ENCODE results near the gene PITX1.

DNA sequence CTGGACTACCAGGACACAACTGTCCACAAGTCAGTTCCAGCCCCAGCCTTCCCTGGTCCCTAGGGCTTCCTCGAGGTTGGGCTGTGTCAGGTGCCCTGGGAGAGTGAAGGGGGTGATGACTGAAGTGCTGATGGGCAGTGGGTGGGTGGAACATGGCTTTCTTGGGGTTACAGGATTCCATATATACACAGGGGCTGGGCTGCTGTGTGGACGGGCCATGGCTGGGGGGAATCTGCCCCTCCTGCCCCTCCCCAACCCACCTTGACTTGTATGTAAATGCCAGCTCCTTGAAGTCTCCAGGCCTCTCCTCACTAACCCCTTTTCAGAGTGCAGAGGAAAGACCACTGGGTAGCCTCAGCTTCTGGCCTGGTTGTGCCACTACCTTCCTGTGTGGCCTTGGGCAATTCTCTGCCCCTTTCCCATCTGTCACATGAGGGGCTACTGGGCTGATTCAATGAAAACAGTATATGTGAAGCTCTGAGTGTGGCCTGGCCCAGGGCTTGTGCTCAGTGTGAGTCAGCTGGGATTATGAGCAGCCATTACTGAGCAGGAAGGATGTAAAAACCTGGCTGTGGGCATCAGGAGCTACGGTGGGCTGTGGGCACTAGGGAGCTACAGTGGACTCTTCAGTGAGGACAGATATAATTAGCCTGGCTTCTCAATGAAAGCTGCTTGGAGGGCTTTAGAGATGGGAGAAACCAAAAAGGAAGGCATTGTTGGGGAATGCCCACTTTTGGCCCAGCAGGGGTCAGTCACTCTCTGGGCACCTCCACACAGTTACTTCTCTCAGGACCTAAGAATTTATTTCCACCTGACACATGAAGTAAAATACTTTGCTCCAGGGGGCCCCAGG, 23.3 kb downstream of the PITX1 start:
- TF ChIP-seq, protein P1, sequence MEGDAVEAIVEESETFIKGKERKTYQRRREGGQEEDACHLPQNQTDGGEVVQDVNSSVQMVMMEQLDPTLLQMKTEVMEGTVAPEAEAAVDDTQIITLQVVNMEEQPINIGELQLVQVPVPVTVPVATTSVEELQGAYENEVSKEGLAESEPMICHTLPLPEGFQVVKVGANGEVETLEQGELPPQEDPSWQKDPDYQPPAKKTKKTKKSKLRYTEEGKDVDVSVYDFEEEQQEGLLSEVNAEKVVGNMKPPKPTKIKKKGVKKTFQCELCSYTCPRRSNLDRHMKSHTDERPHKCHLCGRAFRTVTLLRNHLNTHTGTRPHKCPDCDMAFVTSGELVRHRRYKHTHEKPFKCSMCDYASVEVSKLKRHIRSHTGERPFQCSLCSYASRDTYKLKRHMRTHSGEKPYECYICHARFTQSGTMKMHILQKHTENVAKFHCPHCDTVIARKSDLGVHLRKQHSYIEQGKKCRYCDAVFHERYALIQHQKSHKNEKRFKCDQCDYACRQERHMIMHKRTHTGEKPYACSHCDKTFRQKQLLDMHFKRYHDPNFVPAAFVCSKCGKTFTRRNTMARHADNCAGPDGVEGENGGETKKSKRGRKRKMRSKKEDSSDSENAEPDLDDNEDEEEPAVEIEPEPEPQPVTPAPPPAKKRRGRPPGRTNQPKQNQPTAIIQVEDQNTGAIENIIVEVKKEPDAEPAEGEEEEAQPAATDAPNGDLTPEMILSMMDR (conservative IDR thresholded peaks at IDR 0.05; ENCODE audit: low read length) = 0 out of 2 replicates have a peak, but pooled peaks have one; percentile 33
- no peak for TF ChIP-seq EZH2phosphoT487 (IDR thresholded peaks at IDR 0.05; ENCODE audit: borderline replicate concordance, low read depth, low read length)
